Keratinocyte (primary cell): ENCODE measurements around the gene SLC30A1. TPM values are rescaled to one million over a fixed set of nuclear protein-coding genes. Genes with fewer than 3 reads are reported as not detected.

Experiments
- DNase-seq: peaks from one replicate; pipeline ENCODE4 v3.0.0-alpha.2; 2011; ENCODE audit warnings: low read depth, missing footprints, low spot score
- FAIRE-seq: peaks from 2 replicates; lab custom pipeline; 2011; peaks lifted over from hg19 to GRCh38; lab: Jason Lieb, UNC
- H2AFZ ChIP-seq: 2 replicates; pipeline ENCODE4 v1.6.0; 2012; ENCODE audit warnings: low read length, control low read depth, inconsistent platforms; ENCODE audit not compliant: control insufficient read depth
- H3K27ac ChIP-seq: 2 replicates; pipeline ENCODE4 v1.5.1; 2011; ENCODE audit warnings: low read length; ENCODE audit not compliant: control insufficient read depth, insufficient read depth
- H3K27me3 ChIP-seq: 3 replicates; pipeline ENCODE4 v1.6.0; 2011; ENCODE audit warnings: low read length; ENCODE audit not compliant: control insufficient read depth, insufficient read depth; ENCODE audit errors: extremely low read depth
- H3K36me3 ChIP-seq, 2 experiments: 2 replicates in 1 of 2; 3 replicates in 1 of 2; pipeline ENCODE4 v1.5.1; 2011; ENCODE audit warnings: low read length in 2 of 2, mild to moderate bottlenecking in 1 of 2; ENCODE audit not compliant: control insufficient read depth in 2 of 2, insufficient read depth in 2 of 2; ENCODE audit errors: extremely low read depth in 1 of 2
- H3K4me1 ChIP-seq: 3 replicates; pipeline ENCODE4 v1.5.1; 2011; ENCODE audit warnings: low read length; ENCODE audit not compliant: control insufficient read depth, insufficient read depth; ENCODE audit errors: extremely low read depth
- H3K4me2 ChIP-seq: 3 replicates; pipeline ENCODE4 v1.6.0; 2011; ENCODE audit warnings: low read depth, low read length; ENCODE audit not compliant: control insufficient read depth, insufficient read depth; ENCODE audit errors: extremely low read depth
- H3K4me3 ChIP-seq, 3 experiments: fragments of 200-600 bp in 1 of 3; sonication (generic) in 1 of 3; 2 replicates in 2 of 3; 3 replicates in 1 of 3; pipeline ENCODE4 v1.5.1; 2011 to 2016; ENCODE audit warnings: low read length in 3 of 3, mild to moderate bottlenecking in 3 of 3, control low read depth in 2 of 3, inconsistent platforms in 1 of 3, low read depth in 1 of 3, mixed read lengths in 1 of 3, mixed run types in 1 of 3, moderate library complexity in 1 of 3; ENCODE audit not compliant: control insufficient read depth in 2 of 3, insufficient read depth in 2 of 3; ENCODE audit errors: extremely low read depth in 1 of 3
- H3K79me2 ChIP-seq: 2 replicates; pipeline ENCODE4 v1.6.0; 2012; ENCODE audit warnings: low read length; ENCODE audit not compliant: control insufficient read depth, insufficient read depth
- H3K9ac ChIP-seq: 3 replicates; pipeline ENCODE4 v1.6.0; 2011; ENCODE audit warnings: low read length; ENCODE audit not compliant: control insufficient read depth, insufficient read depth; ENCODE audit errors: extremely low read depth
- H3K9me1 ChIP-seq: 3 replicates; pipeline ENCODE4 v1.6.0; 2011; ENCODE audit warnings: low read length; ENCODE audit not compliant: control insufficient read depth, insufficient read depth; ENCODE audit errors: extremely low read depth
- H3K9me3 ChIP-seq: 2 replicates; pipeline ENCODE4 v1.5.1; 2012; ENCODE audit warnings: low read depth, low read length; ENCODE audit not compliant: control insufficient read depth
- H4K20me1 ChIP-seq: 3 replicates; pipeline ENCODE4 v1.6.0; 2011; ENCODE audit warnings: low read length; ENCODE audit not compliant: control insufficient read depth, insufficient read depth; ENCODE audit errors: extremely low read depth
- EZH2 ChIP-seq: IDR thresholded peaks from one replicate; pipeline ENCODE4 v1.6.1; 2012; ENCODE audit warnings: inconsistent platforms, mild to moderate bottlenecking, low read length, moderate library complexity
- dilution Hi-C: fragments of 300-500 bp; cut with MboI; formaldehyde crosslinking; loops from one replicate; pipeline ENCODE4 v1.7.0; 2020; ENCODE audit warnings: low sequenced_read_pairs; ENCODE audit not compliant: extremely low pct_ligation_motif_present
- polyA plus RNA-seq, 5 experiments: library from polyadenylated mRNA; depleted of rRNA in 3 of 5; stranded (reverse) in 3 of 5; stranded (forward) in 1 of 5; unstranded in 1 of 5; fragments of >200 nt; gene quantifications; 1 replicate in 1 of 5; 2 replicates in 3 of 5; 3 replicates in 1 of 5; pipeline versions ENCODE4 v1.2.1 to v1.2.3, GENCODE V29; 2011 to 2012; ENCODE audit warnings: missing spikeins in 2 of 5, low read depth in 1 of 5, low replicate concordance in 1 of 5
- TF ChIP-seq, protein P1 (sequence below), 3 experiments: IDR thresholded peaks in 1 of 3; conservative IDR thresholded peaks in 1 of 3; optimal IDR thresholded peaks in 1 of 3; 2 replicates in 2 of 3; 3 replicates in 1 of 3; pipeline versions ENCODE3 to v1.5.1; 2011; ENCODE audit warnings: low read length in 3 of 3, mild to moderate bottlenecking in 3 of 3, moderate library complexity in 2 of 3, control low read depth in 1 of 3, inconsistent platforms in 1 of 3; ENCODE audit not compliant: insufficient read depth in 2 of 3; ENCODE audit errors: extremely low read depth in 1 of 3

The SLC30A1 gene
- polyA plus RNA-seq, 1 donor (not counting 4 experiments of a cell fraction or from before 2014, with no cell fraction given): 17.2 TPM

DNA sequence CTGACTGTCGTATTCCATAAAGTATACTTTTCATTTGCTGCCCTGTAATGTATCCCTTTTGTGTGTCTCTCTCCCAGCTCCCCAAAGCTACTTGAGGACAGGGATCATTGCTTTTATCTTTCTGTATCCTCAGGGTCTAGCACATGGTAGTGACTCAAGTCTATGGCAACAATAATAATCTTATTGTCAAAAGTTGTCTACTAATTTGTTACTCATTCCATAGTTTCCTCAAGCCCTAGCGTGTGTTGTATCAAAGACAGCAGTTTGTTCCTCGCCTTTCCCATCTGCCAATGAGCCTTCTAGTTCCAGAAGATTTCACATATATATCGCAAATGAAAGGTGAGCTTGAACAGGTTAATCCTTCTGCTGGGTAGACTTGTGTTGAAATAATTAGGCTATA lies 9.8 kb upstream of the SLC30A1 start:
- TF ChIP-seq, protein P1, sequence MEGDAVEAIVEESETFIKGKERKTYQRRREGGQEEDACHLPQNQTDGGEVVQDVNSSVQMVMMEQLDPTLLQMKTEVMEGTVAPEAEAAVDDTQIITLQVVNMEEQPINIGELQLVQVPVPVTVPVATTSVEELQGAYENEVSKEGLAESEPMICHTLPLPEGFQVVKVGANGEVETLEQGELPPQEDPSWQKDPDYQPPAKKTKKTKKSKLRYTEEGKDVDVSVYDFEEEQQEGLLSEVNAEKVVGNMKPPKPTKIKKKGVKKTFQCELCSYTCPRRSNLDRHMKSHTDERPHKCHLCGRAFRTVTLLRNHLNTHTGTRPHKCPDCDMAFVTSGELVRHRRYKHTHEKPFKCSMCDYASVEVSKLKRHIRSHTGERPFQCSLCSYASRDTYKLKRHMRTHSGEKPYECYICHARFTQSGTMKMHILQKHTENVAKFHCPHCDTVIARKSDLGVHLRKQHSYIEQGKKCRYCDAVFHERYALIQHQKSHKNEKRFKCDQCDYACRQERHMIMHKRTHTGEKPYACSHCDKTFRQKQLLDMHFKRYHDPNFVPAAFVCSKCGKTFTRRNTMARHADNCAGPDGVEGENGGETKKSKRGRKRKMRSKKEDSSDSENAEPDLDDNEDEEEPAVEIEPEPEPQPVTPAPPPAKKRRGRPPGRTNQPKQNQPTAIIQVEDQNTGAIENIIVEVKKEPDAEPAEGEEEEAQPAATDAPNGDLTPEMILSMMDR (optimal IDR thresholded peaks at IDR 0.05 in 1 of 3, IDR thresholded peaks at IDR 0.05 in 1 of 3, conservative IDR thresholded peaks at IDR 0.05 in 1 of 3; ENCODE audit: extremely low read depth in 1 of 3, insufficient read depth in 2 of 3, low read length in 3 of 3): no peak
- no peak for TF ChIP-seq EZH2
- Histone ChIP-seq H3K36me3 (no peaks in the 10 kb centered on the region), H3K9ac (no peak overlapping the region), H3K9me1 (no peaks in the 10 kb centered on the region), H3K27me3 (no peaks in the 10 kb centered on the region), H3K79me2 (no peaks in the 10 kb centered on the region), H3K4me2 (no peak overlapping the region), H2AFZ (no peak overlapping the region), H3K4me1 (peaks cover 18% of the 10 kb centered on the region), H3K9me3 (no peaks in the 10 kb centered on the region), H3K4me3 (no peak overlapping the region), H4K20me1 (no peaks in the 10 kb centered on the region), H3K27ac (peak overlapping the region; percentile 23)
- DNase-seq: no peak
- peak; percentile 62 for FAIRE-seq
- dilution Hi-C loops: no loop called here

DNA sequence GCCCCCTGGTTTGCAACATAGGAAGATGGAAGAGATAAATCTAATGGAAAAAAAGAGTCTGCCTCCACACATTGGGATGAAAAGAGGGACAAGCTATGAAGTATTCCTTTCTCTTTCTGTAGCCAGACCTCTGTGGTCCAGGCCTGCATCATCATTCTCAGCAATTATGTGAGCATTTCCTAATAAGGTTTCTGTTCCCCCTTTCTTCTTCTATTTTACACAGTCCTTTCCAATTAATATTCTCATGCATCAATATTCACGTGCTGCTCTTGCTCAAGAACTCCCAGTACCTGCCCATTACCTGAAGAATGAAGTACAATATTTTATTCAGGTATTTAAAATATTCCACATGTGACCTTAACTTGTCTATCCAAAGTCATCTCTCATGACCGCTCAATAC lies 8.2 kb upstream of the SLC30A1 start:
- dilution Hi-C loops: no loop called here
- Histone ChIP-seq H3K4me1 (peaks cover 18% of the 10 kb centered on the region), H3K36me3 (no peaks in the 10 kb centered on the region), H2AFZ (no peak overlapping the region), H3K27me3 (no peaks in the 10 kb centered on the region), H3K4me2 (no peak overlapping the region), H3K9me3 (no peaks in the 10 kb centered on the region), H3K27ac (no peak overlapping the region), H3K4me3 (no peak overlapping the region), H3K9me1 (no peaks in the 10 kb centered on the region), H4K20me1 (no peaks in the 10 kb centered on the region), H3K79me2 (no peaks in the 10 kb centered on the region), H3K9ac (no peak overlapping the region)
- FAIRE-seq: no peak
- no peak for TF ChIP-seq EZH2
- TF ChIP-seq, protein P1 (optimal IDR thresholded peaks at IDR 0.05 in 1 of 3, IDR thresholded peaks at IDR 0.05 in 1 of 3, conservative IDR thresholded peaks at IDR 0.05 in 1 of 3; ENCODE audit: extremely low read depth in 1 of 3, insufficient read depth in 2 of 3, low read length in 3 of 3): no peak
- DNase-seq: no peak
